Nephron progenitor cell (in vitro differentiated cells): Measurements from ENCODE around the gene DACH1.

Source experiments
- DNase-seq: peaks from one replicate; pipeline ENCODE4 v3.0.0; 2021
- H3K27ac Mint-ChIP-seq: 2 replicates; pipeline ENCODE4 v1.8.0; 2021; ENCODE audit warnings: mild to moderate bottlenecking, moderate library complexity, mixed read lengths
- H3K27me3 Mint-ChIP-seq: 2 replicates; pipeline ENCODE4 v1.8.0; 2021; ENCODE audit warnings: mild to moderate bottlenecking, low read depth, mixed read lengths; ENCODE audit not compliant: poor library complexity
- H3K36me3 Mint-ChIP-seq: 2 replicates; pipeline ENCODE4 v1.8.0; 2021; ENCODE audit warnings: low read depth, mixed read lengths
- H3K4me1 Mint-ChIP-seq: 2 replicates; pipeline ENCODE4 v1.8.0; 2021; ENCODE audit warnings: mixed read lengths
- H3K4me3 Mint-ChIP-seq: 2 replicates; pipeline ENCODE4 v1.8.0; 2021; ENCODE audit warnings: mild to moderate bottlenecking, moderate library complexity, mixed read lengths
- H3K9me3 Mint-ChIP-seq: 2 replicates; pipeline ENCODE4 v1.8.0; 2021; ENCODE audit warnings: mild to moderate bottlenecking, moderate library complexity, mixed read lengths
- CTCF ChIP-seq: fragments of 200-600 bp; sonication (generic); IDR thresholded peaks from 2 replicates; pipeline ENCODE4 v1.5.0; 2021; ENCODE audit warnings: antibody characterized with exemption

Gene DACH1

GRCh38 chr13:71515744-71516038, 351.3 kb downstream of the DACH1 start:
- peak overlapping the region; percentile 20 for H3K27ac Mint-ChIP-seq
- no peaks in the 10 kb centered on the region for H3K4me1 Mint-ChIP-seq
- no peak for TF ChIP-seq CTCF
- H3K9me3 Mint-ChIP-seq, result no peaks in the 10 kb centered on the region
- H3K36me3 Mint-ChIP-seq, result peaks cover 38% of the 10 kb centered on the region
- DNase-seq, result no peak
- no peaks in the 10 kb centered on the region for H3K27me3 Mint-ChIP-seq
- no peak overlapping the region for H3K4me3 Mint-ChIP-seq

- DNase-seq, result no peak
- peak overlapping the region; percentile 20 for H3K27ac Mint-ChIP-seq
- no peak overlapping the region for H3K4me3 Mint-ChIP-seq
- no peak for TF ChIP-seq CTCF
- H3K9me3 Mint-ChIP-seq, result no peaks in the 10 kb centered on the region
- no peaks in the 10 kb centered on the region for H3K4me1 Mint-ChIP-seq
- H3K36me3 Mint-ChIP-seq, result peaks cover 44% of the 10 kb centered on the region
- no peaks in the 10 kb centered on the region for H3K27me3 Mint-ChIP-seq
Observed at GRCh38 chr13:71514900-71515743, 351.9 kb downstream of the DACH1 start.

GRCh38 chr13:71513411-71514033, 353.5 kb downstream of the DACH1 start:
- peaks cover 59% of the 10 kb centered on the region for H3K36me3 Mint-ChIP-seq
- no peak overlapping the region for H3K4me3 Mint-ChIP-seq
- H3K9me3 Mint-ChIP-seq, result peaks cover 4% of the 10 kb centered on the region
- no peak for DNase-seq
- H3K27ac Mint-ChIP-seq, result no peak overlapping the region
- TF ChIP-seq CTCF, result no peak
- no peaks in the 10 kb centered on the region for H3K4me1 Mint-ChIP-seq
- H3K27me3 Mint-ChIP-seq, result no peaks in the 10 kb centered on the region

GRCh38 chr13:71503781-71504180, 363.2 kb downstream of the DACH1 start:
- TF ChIP-seq CTCF, result no peak
- Mint-ChIP-seq H3K27me3 (no peaks in the 10 kb centered on the region), H3K4me3 (no peak overlapping the region), H3K36me3 (peaks cover 47% of the 10 kb centered on the region), H3K27ac (no peak overlapping the region), H3K4me1 (no peaks in the 10 kb centered on the region), H3K9me3 (peaks cover 8% of the 10 kb centered on the region)
- no peak for DNase-seq

GRCh38 chr13:71499944-71500514, 367.0 kb downstream of the DACH1 start:
- Mint-ChIP-seq H3K27me3 (no peaks in the 10 kb centered on the region), H3K4me1 (no peaks in the 10 kb centered on the region), H3K27ac (peak overlapping the region; percentile 17), H3K4me3 (no peak overlapping the region), H3K36me3 (peaks cover 40% of the 10 kb centered on the region), H3K9me3 (no peaks in the 10 kb centered on the region)
- no peak for TF ChIP-seq CTCF
- DNase-seq, result no peak
